Measurements from ENCODE around the gene MRM3.
"Not testable (repeated sequence)": the region's sequence is repeated elsewhere in the genome, so short reads cannot be mapped to it uniquely, and the experiment has no call there.

The MRM3 gene

GRCh38 chr17:788551-788950 lies 6.4 kb downstream of the MRM3 start:
- no peaks in the 10 kb centered on the region for H3K9me3 ChIP-seq (ENCODE audit: control insufficient read depth, insufficient read depth, low read depth, low read length)
- H3K27me3 ChIP-seq (ENCODE audit: control insufficient read depth, insufficient read depth, low read length), result no peaks in the 10 kb centered on the region
- H3K27ac ChIP-seq (ENCODE audit: low read depth, low read length), result no peak overlapping the region
- H3K4me3 ChIP-seq (ENCODE audit: low read depth, low read length), result no peak overlapping the region
- peaks cover 56% of the 10 kb centered on the region for H3K36me3 ChIP-seq (ENCODE audit: control insufficient read depth, insufficient read depth, low read length)
- H3K9ac ChIP-seq (ENCODE audit: low read length), result no peak overlapping the region
- peaks cover 8% of the 10 kb centered on the region; the same call in 1 of the 2 replicates for H3K4me1 ChIP-seq (ENCODE audit: control insufficient read depth, insufficient read depth, low read length)

GRCh38 chr17:789160-789840 lies 7.1 kb downstream of the MRM3 start:
- no peak overlapping the region for H3K27ac ChIP-seq (ENCODE audit: low read depth, low read length)

GRCh38 chr17:789931-790873 lies 8.0 kb downstream of the MRM3 start:
- not testable (repeated sequence) for H3K27ac ChIP-seq (ENCODE audit: low read depth, low read length); H3K27me3 ChIP-seq (ENCODE audit: control insufficient read depth, insufficient read depth, low read length); H3K9ac ChIP-seq (ENCODE audit: low read length); H3K9me3 ChIP-seq (ENCODE audit: control insufficient read depth, insufficient read depth, low read depth, low read length)
- peaks cover 43% of the 10 kb centered on the region for H3K36me3 ChIP-seq (ENCODE audit: control insufficient read depth, insufficient read depth, low read length)
- peaks cover 11% of the 10 kb centered on the region; the same call in 1 of the 2 replicates for H3K4me1 ChIP-seq (ENCODE audit: control insufficient read depth, insufficient read depth, low read length)
- peak overlapping the region; percentile 19; the same call in 1 of the 2 replicates for H3K4me3 ChIP-seq (ENCODE audit: low read depth, low read length)

More at GRCh38 chr17:789160-789840, 7.1 kb downstream of the MRM3 start:
- Histone ChIP-seq H3K36me3 (ENCODE audit: control insufficient read depth, insufficient read depth, low read length) (peaks cover 49% of the 10 kb centered on the region), H3K27me3 (ENCODE audit: control insufficient read depth, insufficient read depth, low read length) (no peaks in the 10 kb centered on the region), H3K9ac (ENCODE audit: low read length) (no peak overlapping the region), H3K9me3 (ENCODE audit: control insufficient read depth, insufficient read depth, low read depth, low read length) (no peaks in the 10 kb centered on the region), H3K4me3 (ENCODE audit: low read depth, low read length) (no peak overlapping the region), H3K4me1 (ENCODE audit: control insufficient read depth, insufficient read depth, low read length) (peaks cover 8% of the 10 kb centered on the region; the same call in 1 of the 2 replicates)

- not testable (repeated sequence) for H3K9me3 ChIP-seq (ENCODE audit: control insufficient read depth, insufficient read depth, low read depth, low read length); H3K9ac ChIP-seq (ENCODE audit: low read length); H3K27me3 ChIP-seq (ENCODE audit: control insufficient read depth, insufficient read depth, low read length); H3K27ac ChIP-seq (ENCODE audit: low read depth, low read length)
- peak overlapping the region; percentile 14; the same call in 1 of the 2 replicates for H3K4me3 ChIP-seq (ENCODE audit: low read depth, low read length)
- peaks cover 45% of the 10 kb centered on the region for H3K36me3 ChIP-seq (ENCODE audit: control insufficient read depth, insufficient read depth, low read length)
- H3K4me1 ChIP-seq (ENCODE audit: control insufficient read depth, insufficient read depth, low read length), result peaks cover 12% of the 10 kb centered on the region; the same call in 1 of the 2 replicates
Observed at GRCh38 chr17:790874-791247, 8.7 kb downstream of the MRM3 start.

GRCh38 chr17:791829-792228 lies 9.7 kb downstream of the MRM3 start:
- Histone ChIP-seq H3K4me3 (ENCODE audit: low read depth, low read length) (no peak overlapping the region), H3K36me3 (ENCODE audit: control insufficient read depth, insufficient read depth, low read length) (peaks cover 51% of the 10 kb centered on the region), H3K9me3 (ENCODE audit: control insufficient read depth, insufficient read depth, low read depth, low read length) (no peaks in the 10 kb centered on the region), H3K27me3 (ENCODE audit: control insufficient read depth, insufficient read depth, low read length) (no peaks in the 10 kb centered on the region), H3K9ac (ENCODE audit: low read length) (no peak overlapping the region), H3K4me1 (ENCODE audit: control insufficient read depth, insufficient read depth, low read length) (peaks cover 12% of the 10 kb centered on the region; the same call in 1 of the 2 replicates), H3K27ac (ENCODE audit: low read depth, low read length) (no peak overlapping the region)

GRCh38 chr17:792277-792676 lies 10.1 kb downstream of the MRM3 start:
- H3K27ac ChIP-seq (ENCODE audit: low read depth, low read length), result no peak overlapping the region
- H3K9ac ChIP-seq (ENCODE audit: low read length), result no peak overlapping the region
- H3K4me1 ChIP-seq (ENCODE audit: control insufficient read depth, insufficient read depth, low read length), result peaks cover 12% of the 10 kb centered on the region; the same call in 1 of the 2 replicates
- H3K4me3 ChIP-seq (ENCODE audit: low read depth, low read length), result no peak overlapping the region
- H3K9me3 ChIP-seq (ENCODE audit: control insufficient read depth, insufficient read depth, low read depth, low read length), result no peaks in the 10 kb centered on the region
- H3K36me3 ChIP-seq (ENCODE audit: control insufficient read depth, insufficient read depth, low read length), result peaks cover 56% of the 10 kb centered on the region
- H3K27me3 ChIP-seq (ENCODE audit: control insufficient read depth, insufficient read depth, low read length), result no peaks in the 10 kb centered on the region

- Histone ChIP-seq H3K4me3 (ENCODE audit: low read depth, low read length) (no peak overlapping the region), H3K9ac (ENCODE audit: low read length) (peak overlapping the region; percentile 11), H3K9me3 (ENCODE audit: control insufficient read depth, insufficient read depth, low read depth, low read length) (no peaks in the 10 kb centered on the region), H3K36me3 (ENCODE audit: control insufficient read depth, insufficient read depth, low read length) (peaks cover 45% of the 10 kb centered on the region), H3K27me3 (ENCODE audit: control insufficient read depth, insufficient read depth, low read length) (no peaks in the 10 kb centered on the region), H3K4me1 (ENCODE audit: control insufficient read depth, insufficient read depth, low read length) (peaks cover 6% of the 10 kb centered on the region; the same call in 1 of the 2 replicates), H3K27ac (ENCODE audit: low read depth, low read length) (no peak overlapping the region)
Observed at GRCh38 chr17:794876-795275, 12.7 kb downstream of the MRM3 start.

- Histone ChIP-seq H3K4me1 (ENCODE audit: control insufficient read depth, insufficient read depth, low read length) (peaks cover 4% of the 10 kb centered on the region; the same call in 1 of the 2 replicates), H3K9ac (ENCODE audit: low read length) (peak overlapping the region; percentile 11), H3K27ac (ENCODE audit: low read depth, low read length) (no peak overlapping the region)
Observed at GRCh38 chr17:795276-795675, 13.1 kb downstream of the MRM3 start.

GRCh38 chr17:795721-796120 lies 13.6 kb downstream of the MRM3 start:
- H3K27ac ChIP-seq (ENCODE audit: low read depth, low read length), result no peak overlapping the region
- no peak overlapping the region for H3K9ac ChIP-seq (ENCODE audit: low read length)
- no peaks in the 10 kb centered on the region for H3K27me3 ChIP-seq (ENCODE audit: control insufficient read depth, insufficient read depth, low read length)
- peaks cover 52% of the 10 kb centered on the region for H3K36me3 ChIP-seq (ENCODE audit: control insufficient read depth, insufficient read depth, low read length)
- no peaks in the 10 kb centered on the region for H3K9me3 ChIP-seq (ENCODE audit: control insufficient read depth, insufficient read depth, low read depth, low read length)
- H3K4me1 ChIP-seq (ENCODE audit: control insufficient read depth, insufficient read depth, low read length), result peaks cover 4% of the 10 kb centered on the region; the same call in 1 of the 2 replicates
- no peak overlapping the region for H3K4me3 ChIP-seq (ENCODE audit: low read depth, low read length)

More at GRCh38 chr17:795276-795675, 13.1 kb downstream of the MRM3 start:
- Histone ChIP-seq H3K27me3 (ENCODE audit: control insufficient read depth, insufficient read depth, low read length) (no peaks in the 10 kb centered on the region), H3K9me3 (ENCODE audit: control insufficient read depth, insufficient read depth, low read depth, low read length) (no peaks in the 10 kb centered on the region), H3K4me3 (ENCODE audit: low read depth, low read length) (no peak overlapping the region), H3K36me3 (ENCODE audit: control insufficient read depth, insufficient read depth, low read length) (peaks cover 48% of the 10 kb centered on the region)

- Histone ChIP-seq H3K9ac (ENCODE audit: low read length) (no peak overlapping the region), H3K27ac (ENCODE audit: low read depth, low read length) (no peak overlapping the region), H3K4me1 (ENCODE audit: control insufficient read depth, insufficient read depth, low read length) (peaks cover 4% of the 10 kb centered on the region; the same call in 1 of the 2 replicates), H3K9me3 (ENCODE audit: control insufficient read depth, insufficient read depth, low read depth, low read length) (no peaks in the 10 kb centered on the region), H3K27me3 (ENCODE audit: control insufficient read depth, insufficient read depth, low read length) (no peaks in the 10 kb centered on the region), H3K4me3 (ENCODE audit: low read depth, low read length) (no peak overlapping the region), H3K36me3 (ENCODE audit: control insufficient read depth, insufficient read depth, low read length) (peaks cover 50% of the 10 kb centered on the region)
Observed at GRCh38 chr17:796609-797008, 14.5 kb downstream of the MRM3 start.

Measured in HUES6 (cell line).